ENCODE data around the gene CCDC178. TPM values are rescaled to one million over a fixed set of nuclear protein-coding genes. Genes with fewer than 3 reads are reported as not detected.

The CCDC178 gene
- total and polyA plus RNA-seq, 2 donors from 2014 or later, result 3.7 to 4.6 TPM

- peak overlapping the region in 1 of 3 donors; percentile 15 for H3K4me3 ChIP-seq (ENCODE audit: low read length in 3 of 3)
- H3K27ac ChIP-seq (ENCODE audit: low read depth in 2 of 2, low read length in 2 of 2), result no peak overlapping the region
- H3K27me3 ChIP-seq (ENCODE audit: control insufficient read depth, insufficient read depth, low read length), result no peaks in the 10 kb centered on the region
- intact Hi-C loops (cut with DNase I), result no loop called here
- no peak overlapping the region for H3K9ac ChIP-seq (ENCODE audit: low read length in 3 of 3)
- no peaks in the 10 kb centered on the region for H3K36me3 ChIP-seq (ENCODE audit: control insufficient read depth in 2 of 3, insufficient read depth in 3 of 3, low read length in 3 of 3)
- H3K4me1 ChIP-seq (ENCODE audit: control insufficient read depth in 2 of 3, insufficient read depth in 2 of 3, low read depth in 1 of 3, low read length in 3 of 3), result peaks cover 0 to 7% (median 3%) of the 10 kb centered on the region in 3 donors
- TF ChIP-seq CTCF (IDR thresholded peaks at IDR 0.05; ENCODE audit: borderline replicate concordance, extremely low read depth, insufficient read depth), result no peak
- H3K9me3 ChIP-seq (ENCODE audit: control insufficient read depth in 2 of 3, insufficient read depth in 1 of 3, low read length in 3 of 3), result no peaks in the 10 kb centered on the region
- FAIRE-seq (no peak), DNase-seq (peak in 4 of 5 donors; percentile 61 to 89 (median 74))
Observed at GRCh38 chr18:32974421-32975162, 465.9 kb downstream of the CCDC178 start.

GRCh38 chr18:32968248-32968647 lies 472.3 kb downstream of the CCDC178 start:
- Histone ChIP-seq H3K36me3 (ENCODE audit: control insufficient read depth in 2 of 3, insufficient read depth in 3 of 3, low read length in 3 of 3) (no peaks in the 10 kb centered on the region), H3K4me3 (ENCODE audit: low read length in 3 of 3) (no peak overlapping the region), H3K27ac (ENCODE audit: low read depth in 2 of 2, low read length in 2 of 2) (no peak overlapping the region), H3K9ac (ENCODE audit: low read length in 3 of 3) (no peak overlapping the region), H3K4me1 (ENCODE audit: control insufficient read depth in 2 of 3, insufficient read depth in 2 of 3, low read depth in 1 of 3, low read length in 3 of 3) (no peaks in the 10 kb centered on the region), H3K27me3 (ENCODE audit: control insufficient read depth, insufficient read depth, low read length) (no peaks in the 10 kb centered on the region), H3K9me3 (ENCODE audit: control insufficient read depth in 2 of 3, insufficient read depth in 1 of 3, low read length in 3 of 3) (no peaks in the 10 kb centered on the region)
- intact Hi-C loops (cut with DNase I), result no loop called here
- no peak for TF ChIP-seq CTCF (IDR thresholded peaks at IDR 0.05; ENCODE audit: borderline replicate concordance, extremely low read depth, insufficient read depth)
- DNase-seq (no peak), FAIRE-seq (no peak)

- no peak overlapping the region for H3K27ac ChIP-seq (ENCODE audit: low read depth in 2 of 2, low read length in 2 of 2)
- FAIRE-seq, result no peak
- H3K4me1 ChIP-seq (ENCODE audit: control insufficient read depth in 2 of 3, insufficient read depth in 2 of 3, low read depth in 1 of 3, low read length in 3 of 3), result no peaks in the 10 kb centered on the region
- no peaks in the 10 kb centered on the region for H3K27me3 ChIP-seq (ENCODE audit: control insufficient read depth, insufficient read depth, low read length)
- H3K36me3 ChIP-seq (ENCODE audit: control insufficient read depth in 2 of 3, insufficient read depth in 3 of 3, low read length in 3 of 3), result no peaks in the 10 kb centered on the region
- H3K4me3 ChIP-seq (ENCODE audit: low read length in 3 of 3), result no peak overlapping the region
- no peak for TF ChIP-seq CTCF (IDR thresholded peaks at IDR 0.05; ENCODE audit: borderline replicate concordance, extremely low read depth, insufficient read depth)
- no peaks in the 10 kb centered on the region for H3K9me3 ChIP-seq (ENCODE audit: control insufficient read depth in 2 of 3, insufficient read depth in 1 of 3, low read length in 3 of 3)
- DNase-seq, result no peak
- no peak overlapping the region for H3K9ac ChIP-seq (ENCODE audit: low read length in 3 of 3)
- intact Hi-C loops (cut with DNase I), result no loop called here
Observed at GRCh38 chr18:32966141-32966540, 474.4 kb downstream of the CCDC178 start.
